ENCODE data around the gene HPS4.
"Not testable (repeated sequence)": the region's sequence is repeated elsewhere in the genome, so short reads cannot be mapped to it uniquely, and the experiment has no call there.

The HPS4 gene

DNA sequence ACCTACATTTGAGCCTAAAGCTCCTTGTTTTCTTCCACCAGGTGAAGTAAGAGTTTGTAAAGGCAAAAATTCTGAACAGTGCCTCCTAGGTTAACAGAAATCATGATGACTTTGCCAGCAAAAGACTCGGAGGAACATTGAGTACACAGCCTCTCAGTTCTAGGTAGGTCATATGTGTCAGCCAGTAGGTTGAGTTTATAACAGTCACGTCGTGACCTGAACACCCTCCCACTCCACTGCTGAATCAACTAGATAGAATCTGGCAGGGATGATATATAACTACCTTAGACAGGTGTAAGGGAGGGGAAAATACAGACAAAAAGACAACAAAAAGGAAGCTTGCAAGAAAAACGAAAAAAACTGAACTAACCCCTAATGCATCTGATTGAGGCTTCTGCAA is 67.3 kb downstream of the HPS4 start:
- DNase-seq = peak in 1 of 51 donors; percentile 51

DNA sequence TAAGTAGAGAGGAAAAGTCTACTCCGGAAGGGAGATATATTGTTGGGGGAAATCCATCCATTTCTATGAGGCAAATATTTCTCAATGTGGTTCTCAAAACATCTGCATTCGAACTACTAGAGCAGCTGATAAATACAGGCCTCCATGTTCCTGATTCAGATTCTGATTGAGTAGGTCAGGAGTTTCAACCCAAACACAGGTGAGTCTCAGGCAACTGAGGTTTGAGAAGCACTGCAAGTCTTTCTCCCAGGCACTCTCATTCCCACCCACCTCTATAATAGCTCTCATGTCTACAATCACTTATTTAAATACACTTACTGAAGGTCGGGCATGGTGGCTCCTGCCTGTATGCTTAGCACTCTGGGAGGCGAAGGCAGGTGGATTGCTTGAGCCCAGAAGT is 69.2 kb downstream of the HPS4 start:
- DNase-seq = no peak

- no peak for DNase-seq
Observed at GRCh38 chr22:26410386-26410785, 73.2 kb downstream of the HPS4 start.

DNA sequence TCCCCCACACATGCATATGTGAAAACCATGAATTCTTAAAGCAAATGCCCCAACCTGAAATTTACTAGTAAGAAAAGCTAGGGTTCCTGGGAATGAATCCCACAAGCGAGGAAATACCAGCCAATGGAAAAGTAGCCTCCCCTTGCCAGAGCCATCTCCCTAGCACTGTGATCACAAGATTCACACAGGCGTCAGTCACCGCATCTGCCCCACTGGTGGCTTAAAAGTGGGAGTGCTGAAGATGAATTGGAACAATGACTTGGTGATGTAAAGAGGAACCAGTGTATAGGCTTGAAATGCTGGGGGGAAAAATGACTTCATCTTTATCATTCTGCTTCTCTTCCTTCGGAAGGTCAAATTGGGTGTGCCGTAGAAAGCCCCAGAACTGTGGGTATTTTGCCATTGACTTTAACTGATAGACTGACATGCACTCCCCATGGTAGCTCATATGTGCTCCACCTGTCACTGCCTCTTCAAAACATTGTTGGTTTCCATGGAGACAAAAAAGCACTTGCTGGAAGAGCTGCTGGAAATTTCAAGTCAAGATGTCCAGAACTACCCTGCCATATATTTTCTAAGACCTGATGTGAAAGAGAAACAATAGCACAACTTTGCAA is 73.8 kb downstream of the HPS4 start:
- DNase-seq = peak in 1 of 51 donors; percentile 27

DNA sequence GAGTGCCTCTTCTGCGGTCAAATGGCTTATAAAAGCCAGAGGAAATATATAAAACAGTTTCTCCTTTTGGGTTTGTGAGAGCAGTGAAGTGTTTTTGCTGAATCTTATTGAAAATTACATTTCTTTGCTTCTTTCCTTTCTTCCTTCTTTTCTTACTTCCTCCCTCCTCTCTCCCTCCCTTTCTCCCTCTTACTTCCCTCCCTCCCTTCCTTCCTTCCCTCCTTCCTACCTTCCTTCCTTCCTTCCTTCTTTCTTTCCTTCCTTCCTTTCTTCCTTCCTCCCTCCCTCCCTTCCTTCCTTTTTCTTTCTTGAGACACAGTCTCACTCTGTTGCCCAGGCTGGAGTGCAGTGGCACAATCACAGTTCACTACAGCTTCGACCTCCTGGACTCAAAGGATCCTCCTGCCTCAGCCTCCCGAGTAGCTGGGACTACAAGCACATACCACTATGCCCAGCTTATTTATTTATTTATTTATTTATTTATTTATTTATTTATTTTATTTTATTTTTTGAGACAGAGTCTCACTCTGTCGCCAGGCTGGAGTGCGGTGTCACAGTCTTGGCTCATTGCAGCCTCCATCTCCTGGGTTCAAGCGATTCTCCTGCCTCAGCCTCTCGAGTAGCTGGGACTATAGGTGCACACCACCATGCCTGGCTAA is 74.9 kb downstream of the HPS4 start:
- DNase-seq = not testable (repeated sequence)

- DNase-seq = no peak
Observed at GRCh38 chr22:26406118-26406517, 77.5 kb downstream of the HPS4 start.

DNA sequence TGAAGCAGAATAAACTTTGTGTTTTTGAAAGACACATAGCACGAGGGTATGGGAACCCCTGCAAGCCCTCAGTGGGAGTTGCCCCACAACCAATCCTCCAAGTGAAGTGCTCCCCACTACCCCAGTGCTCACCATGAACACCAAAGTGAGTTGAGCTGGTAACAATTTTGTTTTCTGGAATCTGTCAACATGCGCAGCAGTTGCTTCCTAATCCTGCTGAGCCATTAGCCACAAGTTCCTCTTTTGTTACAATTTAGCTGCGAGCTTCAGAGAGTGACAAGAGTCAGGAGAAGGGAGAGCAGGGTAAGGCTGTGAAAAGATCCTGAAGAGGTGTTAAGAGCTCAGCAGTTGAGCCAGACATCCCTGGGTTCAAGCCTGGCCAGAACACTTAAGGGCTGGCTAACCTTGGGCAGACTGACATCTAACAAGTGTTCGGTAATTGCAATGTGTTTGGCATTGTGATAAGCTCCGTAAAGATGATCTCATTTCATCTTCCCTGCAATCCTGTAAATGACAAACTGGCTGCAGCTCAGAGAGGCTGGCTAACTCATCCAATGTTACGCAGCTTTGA is 78.6 kb downstream of the HPS4 start:
- no peak for DNase-seq

- no peak for DNase-seq
Observed at GRCh38 chr22:26401726-26402125, 81.9 kb downstream of the HPS4 start.
